K562 (cell line): Measurements from ENCODE around the gene GNB2. TPM values are rescaled to one million over a fixed set of nuclear protein-coding genes. Genes with fewer than 3 reads are reported as not detected.

Source experiments
- CHD1 ChIP-seq: fragments of 200-600 bp; sonication (generic); IDR thresholded peaks from one replicate; pipeline ENCODE4 v1.6.1; 2012; ENCODE audit warnings: mild to moderate bottlenecking, moderate library complexity, low read length, inconsistent platforms
- DIDO1 ChIP-seq: fragments of 450-650 bp; IDR thresholded peaks from 2 replicates; pipeline ENCODE4 v1.6.1; 2016; ENCODE audit warnings: low read depth, missing biosample characterization, missing genetic modification characterization
- ESRRB ChIP-seq: fragments of 250-450 bp; sonication (Bioruptor Pico); IDR thresholded peaks from 2 replicates; pipeline ENCODE4 v1.5.0; 2020; ENCODE audit warnings: mild to moderate bottlenecking, moderate library complexity, borderline replicate concordance
- MAZ ChIP-seq, 2 experiments: fragments of 450-650 bp in 1 of 2; sonication (generic) in 1 of 2; formaldehyde crosslinking; IDR thresholded peaks in 1 of 2; conservative IDR thresholded peaks in 1 of 2; 2 replicates each; pipeline versions ENCODE4 v1.4.0 to v1.5.0; 2020; ENCODE audit warnings: mild to moderate bottlenecking in 1 of 2, missing genetic modification reagents in 1 of 2
- NBN ChIP-seq: fragments of 450-650 bp; IDR thresholded peaks from 2 replicates; pipeline ENCODE4 v1.6.1; 2016; ENCODE audit warnings: low read depth, mild to moderate bottlenecking
- SIX5 ChIP-seq, 2 experiments: IDR thresholded peaks; 2 replicates each; pipeline ENCODE4 v1.6.1; 2011; ENCODE audit warnings: low read length in 2 of 2, borderline replicate concordance in 1 of 2, low read depth in 1 of 2, mild to moderate bottlenecking in 1 of 2, moderate library complexity in 1 of 2; ENCODE audit not compliant: insufficient read depth in 1 of 2
- SP1 ChIP-seq: sonication (generic); formaldehyde crosslinking; IDR thresholded peaks from 2 replicates; pipeline ENCODE4 v1.8.1; 2022; ENCODE audit warnings: mild to moderate bottlenecking, missing genetic modification reagents
- STAG1 ChIP-seq: sonication (generic); formaldehyde crosslinking; IDR thresholded peaks from 2 replicates; pipeline ENCODE4 v1.5.0; 2020; ENCODE audit warnings: missing genetic modification reagents, borderline replicate concordance
- ZBTB1 ChIP-seq: sonication (generic); formaldehyde crosslinking; IDR thresholded peaks from 2 replicates; pipeline ENCODE4 v1.8.1; 2023; ENCODE audit warnings: missing genetic modification reagents, low read depth, mild to moderate bottlenecking, borderline replicate concordance
- ZBTB7A ChIP-seq: IDR thresholded peaks from 2 replicates; pipeline ENCODE4 v1.6.1; 2011; ENCODE audit warnings: low read depth, mild to moderate bottlenecking, low read length, moderate library complexity, borderline replicate concordance; ENCODE audit not compliant: control insufficient read depth
- ZNF224 ChIP-seq: sonication (generic); formaldehyde crosslinking; IDR thresholded peaks from 2 replicates; pipeline ENCODE4 v1.8.0; 2022; ENCODE audit warnings: mild to moderate bottlenecking, missing genetic modification reagents
- ZNF263 ChIP-seq: sonication (generic); formaldehyde crosslinking; IDR thresholded peaks from 2 replicates; pipeline ENCODE4 v1.8.0; 2022; ENCODE audit warnings: mild to moderate bottlenecking, missing genetic modification reagents, borderline replicate concordance
- ZNF644 ChIP-seq: fragments of 200-800 bp; sonication (Bioruptor generic); IDR thresholded peaks from 2 replicates; pipeline ENCODE4 v1.6.1; 2016; ENCODE audit warnings: low read depth, missing genetic modification characterization, missing compliant biosample characterization
- ZNF699 ChIP-seq: fragments of 250-450 bp; sonication (Bioruptor Pico); IDR thresholded peaks from 2 replicates; pipeline ENCODE4 v1.8.0; 2021; ENCODE audit warnings: mild to moderate bottlenecking, moderate library complexity; ENCODE audit not compliant: insufficient replicate concordance
- ZNF830 ChIP-seq: fragments of 250-450 bp; sonication (Bioruptor Pico); IDR thresholded peaks from 2 replicates; pipeline ENCODE4 v1.5.0; 2021; ENCODE audit warnings: mild to moderate bottlenecking
- polyA plus RNA-seq, 8 experiments: library from polyadenylated mRNA; depleted of rRNA in 4 of 8; stranded (reverse) in 5 of 8; unstranded in 3 of 8; fragments of >200 nt; fragmentation: Nextera tagmentation in 2 of 8; fragmentation: Illumina TruSeq in 1 of 8; extraction: Ambion mirVana in 2 of 8; extraction: Trizol in 1 of 8; gene quantifications; 2 replicates each; pipeline versions ENCODE4 v1.2.1 to v1.2.3, GENCODE V29; 2011 to 2014; ENCODE audit warnings: inconsistent platforms in 1 of 8, missing spikeins in 1 of 8
- total RNA-seq, 7 experiments: library from RNA; depleted of rRNA in 6 of 7; stranded (reverse); fragments of >200 nt in 6 of 7; fragmentation: Illumina TruSeq in 2 of 7; extraction: Trizol in 2 of 7; gene quantifications; 2 replicates each; pipeline versions ENCODE4 v1.2.1 to v1.2.3, GENCODE V29; 2011 to 2021; ENCODE audit warnings: low replicate concordance in 1 of 7
- TF ChIP-seq, protein P1 (sequence below), 3 experiments: fragments of 200-800 bp in 1 of 3; sonication (Bioruptor generic) in 1 of 3; sonication (generic) in 1 of 3; formaldehyde crosslinking in 1 of 3; IDR thresholded peaks; 2 replicates each; pipeline versions ENCODE4 v1.6.1 to v1.8.0; 2016 to 2022; ENCODE audit warnings: mild to moderate bottlenecking in 2 of 3, missing compliant biosample characterization in 2 of 3, missing genetic modification characterization in 2 of 3, missing genetic modification reagents in 1 of 3
- TF ChIP-seq, protein P2 (sequence below): fragments of 250-450 bp; sonication (Bioruptor Pico); IDR thresholded peaks from 2 replicates; pipeline ENCODE4 v1.5.0; 2020; ENCODE audit warnings: mild to moderate bottlenecking
- TF ChIP-seq, protein P3 (sequence below): sonication (generic); formaldehyde crosslinking; IDR thresholded peaks from 2 replicates; pipeline ENCODE4 v1.8.0; 2022; ENCODE audit warnings: mild to moderate bottlenecking, missing genetic modification reagents
- TF ChIP-seq, protein P4 (sequence below): sonication (generic); formaldehyde crosslinking; IDR thresholded peaks from 2 replicates; pipeline ENCODE4 v1.8.1; 2023; ENCODE audit warnings: mild to moderate bottlenecking, missing genetic modification reagents

The GNB2 gene
- total and polyA plus RNA-seq, 9 of the 15 experiments (the other 6 are each of a cell fraction or from before 2014, with no cell fraction given) = 0.65 to 320 (median 104) TPM

DNA sequence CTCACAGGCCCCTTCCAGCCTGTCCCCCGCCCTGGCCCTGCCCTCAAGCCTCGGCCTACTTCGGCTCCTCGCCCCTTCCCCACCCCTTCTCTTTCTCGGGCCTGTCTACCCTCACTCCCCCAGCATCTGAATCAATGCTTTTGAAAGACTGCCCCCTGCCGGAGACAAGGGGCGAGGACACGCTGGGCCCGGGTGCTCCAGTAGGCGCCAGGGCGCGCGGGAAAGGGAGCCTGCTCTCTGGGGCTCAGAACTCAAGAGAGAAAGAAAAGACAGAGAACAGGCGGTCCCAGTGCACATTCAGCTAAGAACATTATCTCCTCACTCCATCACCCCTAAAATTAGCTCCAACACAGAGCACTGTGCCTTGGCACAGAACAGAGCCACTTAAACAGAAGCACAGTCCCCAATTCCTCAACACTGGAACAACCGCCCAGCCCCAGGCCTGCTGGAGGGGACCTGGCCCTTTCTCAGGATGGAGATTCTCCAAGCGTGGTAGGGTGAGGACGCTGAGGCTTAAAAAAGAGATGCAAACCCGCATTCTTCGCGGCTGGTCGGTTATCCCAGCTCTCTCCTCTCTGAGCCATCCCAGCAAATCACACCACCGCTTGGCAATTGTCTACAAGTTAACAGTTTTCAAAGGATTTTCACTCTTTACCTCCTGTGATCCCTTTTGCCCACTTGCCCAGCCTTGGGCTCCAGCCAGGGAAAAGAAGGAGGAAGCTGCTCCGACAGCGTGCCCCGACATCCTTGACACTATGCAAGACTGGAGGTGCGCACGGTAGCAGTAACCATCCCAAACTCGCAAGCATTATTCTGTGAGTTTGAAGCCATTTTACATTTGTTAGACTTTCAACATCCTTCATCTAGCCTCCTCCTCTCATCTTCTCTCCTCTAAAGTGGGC is 18.4 kb downstream of the GNB2 start (continued):
- TF ChIP-seq, protein P1, sequence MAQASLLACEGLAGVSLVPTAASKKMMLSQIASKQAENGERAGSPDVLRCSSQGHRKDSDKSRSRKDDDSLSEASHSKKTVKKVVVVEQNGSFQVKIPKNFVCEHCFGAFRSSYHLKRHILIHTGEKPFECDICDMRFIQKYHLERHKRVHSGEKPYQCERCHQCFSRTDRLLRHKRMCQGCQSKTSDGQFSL (CRISPR knock-in tag; IDR thresholded peaks at IDR 0.05) = 0 out of 2 replicates have a peak, but pooled peaks have one; percentile 22
- TF ChIP-seq, protein P1 (tag; IDR thresholded peaks at IDR 0.05) = no peak
- TF ChIP-seq, protein P2, sequence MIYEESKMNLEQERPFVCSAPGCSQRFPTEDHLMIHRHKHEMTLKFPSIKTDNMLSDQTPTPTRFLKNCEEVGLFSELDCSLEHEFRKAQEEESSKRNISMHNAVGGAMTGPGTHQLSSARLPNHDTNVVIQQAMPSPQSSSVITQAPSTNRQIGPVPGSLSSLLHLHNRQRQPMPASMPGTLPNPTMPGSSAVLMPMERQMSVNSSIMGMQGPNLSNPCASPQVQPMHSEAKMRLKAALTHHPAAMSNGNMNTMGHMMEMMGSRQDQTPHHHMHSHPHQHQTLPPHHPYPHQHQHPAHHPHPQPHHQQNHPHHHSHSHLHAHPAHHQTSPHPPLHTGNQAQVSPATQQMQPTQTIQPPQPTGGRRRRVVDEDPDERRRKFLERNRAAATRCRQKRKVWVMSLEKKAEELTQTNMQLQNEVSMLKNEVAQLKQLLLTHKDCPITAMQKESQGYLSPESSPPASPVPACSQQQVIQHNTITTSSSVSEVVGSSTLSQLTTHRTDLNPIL (CRISPR knock-in tag) = no peak
- no peak for TF ChIP-seq ZNF224
- TF ChIP-seq, protein P3, sequence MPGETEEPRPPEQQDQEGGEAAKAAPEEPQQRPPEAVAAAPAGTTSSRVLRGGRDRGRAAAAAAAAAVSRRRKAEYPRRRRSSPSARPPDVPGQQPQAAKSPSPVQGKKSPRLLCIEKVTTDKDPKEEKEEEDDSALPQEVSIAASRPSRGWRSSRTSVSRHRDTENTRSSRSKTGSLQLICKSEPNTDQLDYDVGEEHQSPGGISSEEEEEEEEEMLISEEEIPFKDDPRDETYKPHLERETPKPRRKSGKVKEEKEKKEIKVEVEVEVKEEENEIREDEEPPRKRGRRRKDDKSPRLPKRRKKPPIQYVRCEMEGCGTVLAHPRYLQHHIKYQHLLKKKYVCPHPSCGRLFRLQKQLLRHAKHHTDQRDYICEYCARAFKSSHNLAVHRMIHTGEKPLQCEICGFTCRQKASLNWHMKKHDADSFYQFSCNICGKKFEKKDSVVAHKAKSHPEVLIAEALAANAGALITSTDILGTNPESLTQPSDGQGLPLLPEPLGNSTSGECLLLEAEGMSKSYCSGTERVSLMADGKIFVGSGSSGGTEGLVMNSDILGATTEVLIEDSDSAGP = no peak
- TF ChIP-seq MAZ (CRISPR knock-in tag; conservative IDR thresholded peaks at IDR 0.05 in 1 of 2, IDR thresholded peaks at IDR 0.05 in 1 of 2) = peak; percentile 31 to 87; a peak in 2 of 4 replicates
- TF ChIP-seq ZNF830 = no peak
- TF ChIP-seq ZBTB1 (CRISPR knock-in tag) = peak; percentile 45; the same call in 1 of the 2 replicates
- no peak for TF ChIP-seq NBN
- TF ChIP-seq, protein P4, sequence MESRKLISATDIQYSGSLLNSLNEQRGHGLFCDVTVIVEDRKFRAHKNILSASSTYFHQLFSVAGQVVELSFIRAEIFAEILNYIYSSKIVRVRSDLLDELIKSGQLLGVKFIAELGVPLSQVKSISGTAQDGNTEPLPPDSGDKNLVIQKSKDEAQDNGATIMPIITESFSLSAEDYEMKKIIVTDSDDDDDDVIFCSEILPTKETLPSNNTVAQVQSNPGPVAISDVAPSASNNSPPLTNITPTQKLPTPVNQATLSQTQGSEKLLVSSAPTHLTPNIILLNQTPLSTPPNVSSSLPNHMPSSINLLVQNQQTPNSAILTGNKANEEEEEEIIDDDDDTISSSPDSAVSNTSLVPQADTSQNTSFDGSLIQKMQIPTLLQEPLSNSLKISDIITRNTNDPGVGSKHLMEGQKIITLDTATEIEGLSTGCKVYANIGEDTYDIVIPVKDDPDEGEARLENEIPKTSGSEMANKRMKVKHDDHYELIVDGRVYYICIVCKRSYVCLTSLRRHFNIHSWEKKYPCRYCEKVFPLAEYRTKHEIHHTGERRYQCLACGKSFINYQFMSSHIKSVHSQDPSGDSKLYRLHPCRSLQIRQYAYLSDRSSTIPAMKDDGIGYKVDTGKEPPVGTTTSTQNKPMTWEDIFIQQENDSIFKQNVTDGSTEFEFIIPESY = peak; percentile 64; the same call in 1 of the 2 replicates
- peak; percentile 28; the same call in 1 of the 2 replicates for TF ChIP-seq ZNF263 (CRISPR knock-in tag)
- TF ChIP-seq SIX5 (IDR thresholded peaks at IDR 0.05; ENCODE audit: borderline replicate concordance in 1 of 2, insufficient read depth in 1 of 2, low read depth in 1 of 2, low read length in 2 of 2) = no peak
- no peak for TF ChIP-seq ZNF644
- peak; percentile 80; the same call in 1 of the 2 replicates for TF ChIP-seq ZBTB7A
- no peak for TF ChIP-seq ESRRB
- peak; percentile 7 for TF ChIP-seq CHD1
- TF ChIP-seq DIDO1 (tag) = no peak
- no peak for TF ChIP-seq STAG1
- no peak for TF ChIP-seq SP1 (CRISPR knock-in tag)
- no peak for TF ChIP-seq ZNF699 (CRISPR knock-in tag)
